CD4-positive, alpha-beta T cell treated with Interleukin-21 for 1 hour (primary cell): Measurements from ENCODE around the gene CARM1.
"Not testable (repeated sequence)": the region's sequence is repeated elsewhere in the genome, so short reads cannot be mapped to it uniquely, and the experiment has no call there.

Experiments
- DNase-seq: peaks from one replicate; pipeline ENCODE4 v3.0.0-alpha.2; 2020

Gene CARM1

GRCh38 chr19:10935371-10936059, 64.2 kb downstream of the CARM1 start:
- no peak for DNase-seq

GRCh38 chr19:10936661-10937084, 65.3 kb downstream of the CARM1 start:
- DNase-seq: peak; percentile 69

DNA sequence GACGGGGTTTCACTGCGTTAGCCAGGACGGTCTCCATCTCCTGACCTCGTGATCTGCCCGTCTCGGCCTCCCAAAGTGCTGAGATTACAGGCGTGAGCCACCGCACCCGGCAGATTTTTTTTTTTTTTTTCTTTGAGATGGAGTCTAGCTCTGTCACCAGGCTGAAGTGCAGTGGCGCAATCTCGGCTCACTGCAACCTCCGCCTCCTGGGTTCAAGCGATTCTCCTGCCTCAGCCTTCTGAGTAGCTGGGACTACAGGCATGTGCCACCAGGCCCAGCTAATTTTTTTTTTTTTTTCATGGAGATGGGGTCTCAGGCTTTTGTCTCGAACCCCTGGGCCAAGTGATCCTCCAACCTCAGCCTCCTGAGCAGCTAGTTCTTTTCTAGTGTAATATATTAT, 70.3 kb downstream of the CARM1 start:
- DNase-seq: not testable (repeated sequence)

- not testable (repeated sequence) for DNase-seq
Measured at GRCh38 chr19:10943412-10943811, 72.1 kb downstream of the CARM1 start.

DNA sequence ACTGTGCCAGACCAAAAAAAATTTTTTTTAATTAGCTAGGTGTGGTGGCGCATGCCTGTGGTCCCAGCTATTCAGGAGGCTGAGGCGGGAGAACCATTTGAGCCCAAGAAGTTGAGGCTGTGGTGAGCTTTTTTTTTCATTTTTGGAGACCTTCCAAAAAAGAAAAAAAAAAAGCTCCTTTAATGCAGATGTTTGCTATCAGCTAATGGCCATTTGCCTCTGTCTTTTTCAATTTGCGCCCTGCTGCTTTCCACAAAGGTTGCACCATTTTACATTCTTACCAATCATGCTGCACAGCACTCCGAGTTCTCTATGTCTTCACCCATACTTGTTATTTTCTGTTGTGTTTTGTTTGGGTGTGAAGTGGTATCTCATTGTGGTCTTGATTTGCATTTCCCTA, 73.9 kb downstream of the CARM1 start:
- no peak for DNase-seq

DNA sequence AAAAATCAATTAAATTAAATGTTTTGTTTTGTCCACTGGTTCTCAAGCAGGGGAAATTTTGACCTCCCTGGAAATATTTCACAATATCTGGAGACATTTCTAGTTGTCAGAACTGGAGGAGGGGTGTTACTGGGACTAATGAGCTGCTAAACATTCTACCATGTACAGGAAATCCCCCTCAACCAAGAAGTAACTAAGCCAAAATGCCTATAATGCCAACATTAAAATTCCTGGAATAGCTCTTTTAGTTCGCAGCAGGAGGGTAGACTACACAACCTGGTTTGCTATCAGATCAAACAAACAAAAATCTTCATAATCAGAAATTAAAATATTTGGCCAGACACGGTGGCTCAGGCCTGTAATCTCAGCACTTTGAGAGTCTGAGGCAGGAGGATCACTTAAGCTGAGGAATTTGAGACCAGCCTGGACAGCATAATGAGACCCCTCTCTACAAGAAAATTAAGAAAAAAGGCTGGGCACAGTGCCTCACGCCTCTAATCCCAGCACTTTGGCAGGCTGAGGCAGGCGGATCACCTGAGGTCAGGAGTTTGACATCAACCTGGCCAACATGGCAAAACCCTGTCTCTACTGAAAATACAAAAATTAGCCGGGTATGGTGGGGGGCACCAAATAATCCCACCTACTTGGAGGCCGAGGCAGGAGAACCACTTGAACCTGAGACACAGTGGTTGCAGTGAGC, 75.8 kb downstream of the CARM1 start:
- DNase-seq: no peak

- no peak for DNase-seq
Measured at GRCh38 chr19:10952809-10953208, 81.5 kb downstream of the CARM1 start.

DNA sequence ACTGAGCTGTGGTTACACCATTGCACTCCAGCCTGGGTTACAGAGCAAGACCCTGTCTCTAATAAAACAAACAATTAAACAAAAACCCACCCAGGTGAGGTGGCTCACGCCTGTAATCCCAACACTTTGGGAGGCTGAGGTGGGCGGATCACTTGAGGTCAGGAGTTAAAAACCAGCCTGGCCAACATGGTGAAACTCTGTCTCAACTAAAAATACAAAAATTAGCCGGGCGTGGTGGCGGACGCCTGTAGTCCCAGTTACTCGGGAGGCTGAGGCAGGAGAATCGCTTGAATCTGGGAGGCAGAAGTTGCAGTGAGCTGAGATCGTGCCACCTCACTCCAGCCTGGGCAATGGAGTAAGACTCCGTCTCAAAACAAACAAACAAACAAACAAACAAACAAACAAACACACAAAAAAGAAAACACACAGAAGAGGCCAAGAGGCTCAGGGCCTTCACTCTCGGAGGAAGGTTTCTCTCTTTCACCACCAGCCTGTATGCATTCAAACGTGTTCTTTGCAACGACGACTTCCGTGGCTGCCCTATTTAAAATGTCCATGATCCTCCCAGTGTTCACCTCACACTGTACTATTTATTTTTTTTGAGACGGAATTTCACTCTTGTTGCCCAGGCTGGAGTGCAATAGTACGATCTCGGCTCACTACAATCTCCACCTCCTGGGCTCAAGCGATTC, 88.1 kb downstream of the CARM1 start:
- not testable (repeated sequence) for DNase-seq

- DNase-seq: peak; percentile 97
Measured at GRCh38 chr19:10960314-10961072, 89.1 kb downstream of the CARM1 start, which contains the start of gene SMARCA4. SMARCA4 (plus strand) TSS chr19:10961030; CDS start chr19:10984152, 23,122 bp downstream.

GRCh38 chr19:10961073-10961860, 89.9 kb downstream of the CARM1 start:
- DNase-seq: no peak

GRCh38 chr19:10962863-10963262, 91.5 kb downstream of the CARM1 start:
- no peak for DNase-seq

GRCh38 chr19:10963865-10964264, 92.5 kb downstream of the CARM1 start:
- DNase-seq: no peak

- DNase-seq: no peak
Measured at GRCh38 chr19:10964903-10965302, 93.5 kb downstream of the CARM1 start.

- DNase-seq: no peak
Measured at GRCh38 chr19:10965398-10965797, 94.0 kb downstream of the CARM1 start.

DNA sequence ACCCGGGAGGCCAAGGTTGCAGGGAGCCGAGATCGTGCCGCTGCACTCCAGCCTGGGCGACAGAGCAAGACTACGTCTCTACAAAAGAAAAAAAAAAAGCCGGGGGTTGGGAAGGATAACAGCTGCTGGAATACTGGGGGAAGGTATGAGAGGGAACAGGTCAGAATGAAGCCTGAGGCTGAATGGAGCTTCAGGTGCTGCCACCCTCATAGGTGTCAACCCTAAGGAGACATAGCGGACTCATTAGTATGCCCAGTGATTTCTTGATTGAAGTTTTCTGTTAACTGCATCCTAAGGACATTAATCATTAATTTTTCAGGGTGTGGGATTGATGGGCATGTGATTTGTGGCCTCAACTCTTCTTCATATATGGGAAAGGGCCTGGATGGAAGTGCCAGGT, 95.5 kb downstream of the CARM1 start:
- no peak for DNase-seq

- DNase-seq: no peak
Measured at GRCh38 chr19:10968527-10969135, 97.3 kb downstream of the CARM1 start.

DNA sequence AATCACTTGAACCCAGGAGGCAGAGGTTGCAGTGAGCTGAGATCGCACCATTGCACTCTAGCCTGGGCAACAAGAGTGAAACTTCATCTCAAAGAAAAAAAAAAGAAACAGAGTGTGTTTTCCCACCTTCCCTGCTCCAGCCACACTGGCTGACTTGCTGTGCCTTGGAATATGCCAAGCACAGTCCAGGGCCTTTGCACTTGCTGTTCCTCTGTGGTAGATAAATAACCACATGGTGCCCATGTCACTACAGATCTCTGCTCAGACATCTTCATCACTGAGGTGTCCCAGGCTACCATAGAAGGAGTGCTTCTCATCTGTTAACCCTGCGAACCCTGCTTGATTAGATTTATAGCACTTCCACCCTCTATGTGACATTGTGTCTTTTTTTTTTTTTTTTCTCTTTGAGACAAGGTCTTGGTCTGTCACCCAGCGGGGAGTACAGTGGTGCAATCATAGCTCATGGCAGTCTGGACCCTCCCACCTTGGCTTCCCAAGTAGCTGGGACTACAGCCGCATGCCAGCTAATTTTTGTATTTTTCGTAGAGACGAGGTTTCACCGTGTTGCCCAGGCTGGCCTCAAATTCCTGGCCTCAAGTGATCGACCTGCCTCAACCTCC, 99.9 kb downstream of the CARM1 start:
- no peak for DNase-seq
